Gastroesophageal sphincter (tissue), 4 donors: Measurements from ENCODE around the gene AIMP1. TPM values are rescaled to one million over a fixed set of nuclear protein-coding genes. Genes with fewer than 3 reads are reported as not detected.

Experiments
- ATAC-seq: fragments of 150-250 bp; one replicate; pipeline ENCODE4 v1.9.1; 2016; ENCODE audit warnings: mild to moderate bottlenecking, moderate library complexity
- H3K27ac ChIP-seq, 4 donors: fragments of 200-600 bp; sonication (generic) in 3 of 4; 1 replicate in 3 of 4; 2 replicates in 1 of 4; pipeline ENCODE4 v1.5.1; 2016 to 2019
- H3K27me3 ChIP-seq: fragments of 200-600 bp; sonication (generic); one replicate; pipeline ENCODE4 v1.5.1; 2019
- H3K36me3 ChIP-seq, 2 donors: fragments of 200-600 bp; sonication (generic); one replicate each; pipeline ENCODE4 v1.5.1; 2019; ENCODE audit warnings: control low read depth in 1 of 2
- H3K4me1 ChIP-seq, 3 donors: fragments of 200-600 bp; sonication (generic); 1 replicate in 2 of 3; 2 replicates in 1 of 3; pipeline ENCODE4 v1.5.1; 2016 to 2019; ENCODE audit warnings: control low read depth in 2 of 3
- H3K4me3 ChIP-seq, 2 donors: fragments of 200-600 bp; sonication (generic); one replicate each; pipeline ENCODE4 v1.5.1; 2019; ENCODE audit warnings: mild to moderate bottlenecking in 1 of 2, moderate library complexity in 1 of 2
- H3K9me3 ChIP-seq, 3 donors: fragments of 200-600 bp; sonication (generic); one replicate each; pipeline ENCODE4 v1.5.1; 2017 to 2019; ENCODE audit warnings: control low read depth in 2 of 3
- CTCF ChIP-seq, 4 experiments: fragments of 200-600 bp in 2 of 4; fragments of 450-650 bp in 2 of 4; sonication (generic) in 1 of 4; IDR thresholded peaks; one replicate each; pipeline ENCODE4 v1.5.1; 2017 to 2019; ENCODE audit warnings: antibody characterized with exemption in 4 of 4, mild to moderate bottlenecking in 2 of 4, moderate library complexity in 2 of 4
- EP300 ChIP-seq: sonication (generic); formaldehyde crosslinking; IDR thresholded peaks from one replicate; pipeline ENCODE4 v1.6.1; 2017; ENCODE audit warnings: antibody characterized with exemption, mild to moderate bottlenecking
- POLR2A ChIP-seq, 2 donors: fragments of 450-650 bp; IDR thresholded peaks; one replicate each; pipeline ENCODE4 v1.6.1; 2017; ENCODE audit warnings: antibody characterized with exemption in 2 of 2, mild to moderate bottlenecking in 2 of 2, moderate library complexity in 1 of 2
- POLR2AphosphoS5 ChIP-seq: sonication (generic); formaldehyde crosslinking; IDR thresholded peaks from one replicate; pipeline ENCODE4 v1.6.1; 2017; ENCODE audit warnings: antibody characterized with exemption
- WGBS, 2 donors: methylation state at CpG; one replicate each; pipeline ENCODE4 v1.1.5; 2018; ENCODE audit warnings: low coverage in 1 of 2; 5-methylcytosine and 5-hydroxymethylcytosine counted together
- total RNA-seq, 4 donors: library from RNA; depleted of rRNA; stranded (reverse); fragments of >200 nt; gene quantifications; one replicate each; pipeline ENCODE4 v1.1.0, GENCODE V29; 2016

Gene AIMP1
- total RNA-seq, 4 donors from 2014 or later = 29.7 to 34.7 (median 33.2) TPM

- TF ChIP-seq EP300 (no peak), CTCF (IDR thresholded peaks at IDR 0.05) (no peak), POLR2AphosphoS5 (no peak), POLR2A (IDR thresholded peaks at IDR 0.05) (no peak)
- H3K9me3 ChIP-seq = no peaks in the 10 kb centered on the region
- WGBS, 2 donors = 99 to 100% methylated on average over 3 to 5 of the region's 5 CpGs
- no peak overlapping the region for H3K27ac ChIP-seq
- H3K36me3 ChIP-seq = peaks cover 2 to 74% of the 10 kb centered on the region in 2 donors
- H3K4me1 ChIP-seq = no peaks in the 10 kb centered on the region
- H3K4me3 ChIP-seq = no peak overlapping the region
- no peak for ATAC-seq
- no peaks in the 10 kb centered on the region for H3K27me3 ChIP-seq
Observed at GRCh38 chr4:106291678-106292077, 24.7 kb upstream of the AIMP1 start.

DNA sequence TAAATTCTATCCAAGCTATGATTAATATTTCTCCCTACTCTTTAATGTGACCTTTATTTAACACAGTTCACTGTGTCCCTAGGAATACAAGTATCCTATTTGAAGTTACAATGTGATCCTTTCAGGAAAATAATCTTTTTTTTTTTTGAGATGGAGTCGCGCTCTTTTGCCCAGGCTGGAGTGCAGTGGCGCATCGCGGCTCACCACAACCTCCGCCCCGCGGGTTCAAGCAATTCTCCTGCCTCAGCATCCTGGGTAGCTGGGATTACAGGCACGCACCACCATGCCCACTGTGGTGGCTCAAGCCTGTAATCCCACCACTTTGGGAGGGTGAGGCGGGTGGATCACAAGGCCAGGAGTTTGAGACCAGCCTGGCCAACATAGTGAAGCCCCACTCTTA lies 22.3 kb upstream of the AIMP1 start:
- no peaks in the 10 kb centered on the region for H3K4me1 ChIP-seq
- TF ChIP-seq CTCF (IDR thresholded peaks at IDR 0.05) (no peak), EP300 (no peak), POLR2A (IDR thresholded peaks at IDR 0.05) (no peak), POLR2AphosphoS5 (no peak)
- H3K27ac ChIP-seq = no peak overlapping the region
- no peaks in the 10 kb centered on the region for H3K9me3 ChIP-seq
- WGBS, 2 donors = 98% methylated on average over 9 of the region's 10 CpGs; no CpG with 5 or more reads in 1 of the 2 donors
- ATAC-seq = no peak
- H3K27me3 ChIP-seq = no peaks in the 10 kb centered on the region
- no peak overlapping the region for H3K4me3 ChIP-seq
- peaks cover 2 to 73% of the 10 kb centered on the region in 2 donors for H3K36me3 ChIP-seq

GRCh38 chr4:106297245-106298035 lies 18.9 kb upstream of the AIMP1 start:
- TF ChIP-seq POLR2AphosphoS5 (no peak), EP300 (no peak), CTCF (IDR thresholded peaks at IDR 0.05) (no peak), POLR2A (IDR thresholded peaks at IDR 0.05) (no peak)
- Histone ChIP-seq H3K36me3 (peaks cover 2 to 56% of the 10 kb centered on the region in 2 donors), H3K27ac (no peak overlapping the region), H3K9me3 (no peaks in the 10 kb centered on the region), H3K4me1 (no peaks in the 10 kb centered on the region), H3K27me3 (no peaks in the 10 kb centered on the region), H3K4me3 (no peak overlapping the region)
- no peak for ATAC-seq

- no peaks in the 10 kb centered on the region for H3K9me3 ChIP-seq
- WGBS, 2 donors = 40 to 85% methylated on average over 1 to 4 of the region's 4 CpGs
- no peak for ATAC-seq
- no peak for TF ChIP-seq POLR2AphosphoS5
- no peak overlapping the region for H3K27ac ChIP-seq
- no peak overlapping the region for H3K4me3 ChIP-seq
- peaks cover 2 to 37% of the 10 kb centered on the region in 2 donors for H3K36me3 ChIP-seq
- H3K27me3 ChIP-seq = no peaks in the 10 kb centered on the region
- H3K4me1 ChIP-seq = no peaks in the 10 kb centered on the region
Observed at GRCh38 chr4:106299977-106300376, 16.4 kb upstream of the AIMP1 start.

DNA sequence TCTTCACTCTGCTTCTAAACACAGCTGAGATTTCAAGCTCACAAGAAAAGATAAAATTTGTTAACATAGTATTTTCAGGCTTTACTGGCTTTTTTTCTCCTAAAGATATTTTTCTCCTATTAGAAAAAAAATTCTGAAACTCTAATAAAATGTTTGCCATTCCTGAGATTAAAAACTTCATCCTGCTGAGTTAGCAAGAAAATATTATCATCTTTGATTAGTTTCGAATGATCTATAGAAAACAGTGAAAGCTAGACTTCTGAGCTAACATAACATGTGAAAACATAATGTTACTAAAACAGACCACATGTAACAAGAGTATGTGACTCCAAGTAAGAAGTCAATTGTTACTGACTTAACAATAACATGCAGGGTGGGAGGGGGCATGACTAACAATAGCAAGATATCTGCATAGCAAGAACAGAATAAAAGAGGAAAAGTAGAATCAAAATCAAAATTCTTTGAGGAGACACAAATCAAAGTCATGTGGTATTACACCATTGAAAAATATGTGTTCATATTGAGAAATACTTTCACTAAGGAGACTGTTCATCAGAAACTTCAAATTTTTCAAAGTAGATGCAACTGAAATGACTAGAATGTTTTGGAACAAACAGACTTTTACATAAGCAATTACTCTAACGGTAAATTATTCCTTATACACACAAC lies 14.8 kb upstream of the AIMP1 start:
- Histone ChIP-seq H3K36me3 (peaks cover 0 to 30% of the 10 kb centered on the region in 2 donors), H3K9me3 (no peaks in the 10 kb centered on the region), H3K27ac (no peak overlapping the region), H3K27me3 (no peaks in the 10 kb centered on the region), H3K4me1 (no peaks in the 10 kb centered on the region), H3K4me3 (no peak overlapping the region)
- 74 to 89% methylated on average over 2 of the region's 2 CpGs for WGBS, 2 donors
- no peak for TF ChIP-seq POLR2AphosphoS5
- TF ChIP-seq POLR2A (IDR thresholded peaks at IDR 0.05) = no peak
- TF ChIP-seq CTCF (IDR thresholded peaks at IDR 0.05) = no peak
- ATAC-seq = no peak
